ENCODE results near the gene RNF31.

The RNF31 gene

DNA sequence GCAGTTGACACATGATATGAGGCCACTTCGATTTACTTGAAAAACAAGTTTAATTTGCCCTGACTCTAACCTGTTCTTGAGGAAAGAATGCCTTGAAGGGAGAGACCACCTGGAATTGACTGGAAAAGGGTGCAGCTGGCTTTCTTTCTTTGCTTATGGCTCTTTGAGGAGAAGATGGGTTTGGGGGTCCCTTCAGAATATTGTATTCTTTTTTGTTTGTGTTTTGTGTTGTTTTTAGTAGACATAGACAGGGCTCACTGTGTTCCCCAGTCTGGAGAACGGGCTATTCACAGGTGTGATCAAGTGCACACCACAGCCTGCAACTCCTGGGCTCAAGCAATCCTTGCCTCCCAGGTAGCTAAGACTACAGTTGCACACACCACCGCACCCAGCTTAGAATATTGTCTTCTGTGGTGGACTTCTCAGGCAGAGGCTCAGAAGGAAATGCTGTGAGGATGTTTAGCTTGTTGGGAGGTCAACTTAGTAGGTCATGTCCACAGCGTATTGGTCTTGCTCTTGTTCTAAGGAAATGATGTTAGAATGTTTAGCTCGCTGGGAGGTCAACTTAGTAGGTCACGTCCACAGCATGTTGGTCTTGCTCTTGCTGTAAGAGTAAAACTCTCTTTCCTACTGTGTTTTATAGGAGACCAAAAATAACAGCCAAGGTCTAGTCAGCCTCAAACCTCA is 31.0 kb upstream of the RNF31 start:
- DNase-seq (ENCODE audit: low read depth): no peak

DNA sequence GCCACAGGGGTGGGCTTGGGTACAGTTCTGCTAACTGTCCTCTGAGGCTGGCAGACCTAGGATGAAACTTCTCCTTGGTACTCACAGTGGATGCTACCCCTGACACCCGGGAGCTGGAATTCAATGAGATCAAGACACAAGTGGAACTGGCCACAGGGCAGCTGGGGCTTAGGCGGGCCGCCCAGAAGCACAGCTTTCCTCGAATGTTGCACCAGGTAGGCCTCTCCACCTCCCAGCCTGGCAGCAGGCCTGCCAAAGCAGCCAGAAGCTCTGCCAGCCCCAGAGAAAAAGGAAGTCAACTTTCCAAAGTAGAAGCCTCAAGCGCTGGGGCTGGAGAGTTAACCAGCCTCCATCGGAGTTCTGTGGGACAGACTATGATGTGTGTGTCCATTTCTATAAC is 30.1 kb upstream of the RNF31 start:
- DNase-seq (ENCODE audit: low read depth): no peak

DNA sequence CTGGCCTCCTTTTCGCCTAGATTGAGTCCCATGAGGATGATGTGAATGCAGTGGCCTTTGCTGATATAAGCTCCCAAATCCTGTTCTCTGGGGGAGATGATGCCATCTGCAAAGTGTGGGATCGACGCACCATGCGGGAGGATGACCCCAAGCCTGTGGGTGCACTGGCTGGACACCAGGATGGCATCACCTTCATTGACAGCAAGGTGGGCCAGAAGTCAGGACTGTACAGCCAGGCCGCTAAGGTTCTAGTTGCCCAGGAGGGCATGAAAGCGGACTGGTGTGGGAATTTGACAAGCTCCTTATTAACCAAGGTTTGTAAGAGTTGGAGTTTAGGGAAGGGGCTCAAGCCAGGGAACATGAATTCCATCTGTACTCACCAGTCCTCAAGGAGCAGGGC is 27.6 kb upstream of the RNF31 start:
- DNase-seq (ENCODE audit: low read depth): no peak

DNA sequence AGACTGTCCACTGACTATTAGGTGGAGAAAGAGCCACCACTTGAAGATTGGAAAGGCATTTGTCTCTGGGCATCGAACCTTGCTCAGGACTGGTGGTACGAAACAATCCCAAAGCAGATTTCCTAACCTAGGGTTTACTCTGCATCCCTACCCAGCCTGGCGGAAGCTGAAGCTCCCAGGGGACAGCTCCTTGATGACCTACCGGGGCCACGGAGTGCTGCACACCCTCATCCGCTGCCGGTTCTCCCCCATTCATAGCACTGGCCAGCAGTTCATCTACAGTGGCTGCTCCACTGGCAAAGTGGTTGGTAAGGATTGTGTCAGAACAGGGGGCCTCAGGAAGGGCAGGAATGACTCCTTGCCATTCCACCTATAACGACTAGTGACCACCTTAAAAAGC is 26.1 kb upstream of the RNF31 start:
- no peak for DNase-seq (ENCODE audit: low read depth)

DNA sequence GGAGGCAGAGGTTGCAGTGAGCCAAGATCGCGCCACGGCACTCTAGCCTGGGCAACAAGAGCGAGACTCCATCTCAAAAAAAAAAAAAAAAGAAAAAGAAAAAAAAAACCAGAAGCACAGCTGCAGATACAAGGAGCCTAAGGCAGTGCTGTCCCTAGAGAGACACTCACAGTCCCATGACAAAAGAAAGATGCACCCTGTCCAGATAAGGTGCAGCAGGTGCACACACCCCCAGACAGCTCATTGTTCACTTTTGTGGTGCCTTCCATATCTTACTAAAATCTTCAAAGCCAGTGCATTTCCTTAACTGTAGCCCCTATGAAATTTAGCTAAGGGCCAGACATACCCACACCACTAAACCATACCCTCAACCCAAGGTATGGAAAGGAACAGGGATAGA is 24.9 kb upstream of the RNF31 start:
- DNase-seq (ENCODE audit: low read depth): no peak

DNA sequence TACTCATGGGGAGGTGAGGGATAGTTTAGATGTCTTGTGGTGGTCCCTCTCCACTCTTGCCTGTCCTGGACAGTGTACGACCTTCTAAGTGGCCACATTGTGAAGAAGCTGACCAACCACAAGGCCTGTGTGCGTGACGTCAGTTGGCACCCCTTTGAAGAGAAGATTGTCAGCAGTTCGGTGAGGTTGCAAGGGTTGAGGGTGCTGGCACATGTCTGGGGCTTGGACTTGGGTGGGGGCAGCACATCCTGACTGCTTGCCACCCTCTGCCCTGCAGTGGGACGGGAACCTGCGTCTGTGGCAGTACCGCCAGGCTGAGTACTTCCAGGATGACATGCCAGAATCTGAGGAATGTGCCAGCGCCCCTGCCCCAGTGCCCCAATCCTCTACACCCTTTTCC is 24.4 kb upstream of the RNF31 start:
- DNase-seq (ENCODE audit: low read depth): no peak

DNA sequence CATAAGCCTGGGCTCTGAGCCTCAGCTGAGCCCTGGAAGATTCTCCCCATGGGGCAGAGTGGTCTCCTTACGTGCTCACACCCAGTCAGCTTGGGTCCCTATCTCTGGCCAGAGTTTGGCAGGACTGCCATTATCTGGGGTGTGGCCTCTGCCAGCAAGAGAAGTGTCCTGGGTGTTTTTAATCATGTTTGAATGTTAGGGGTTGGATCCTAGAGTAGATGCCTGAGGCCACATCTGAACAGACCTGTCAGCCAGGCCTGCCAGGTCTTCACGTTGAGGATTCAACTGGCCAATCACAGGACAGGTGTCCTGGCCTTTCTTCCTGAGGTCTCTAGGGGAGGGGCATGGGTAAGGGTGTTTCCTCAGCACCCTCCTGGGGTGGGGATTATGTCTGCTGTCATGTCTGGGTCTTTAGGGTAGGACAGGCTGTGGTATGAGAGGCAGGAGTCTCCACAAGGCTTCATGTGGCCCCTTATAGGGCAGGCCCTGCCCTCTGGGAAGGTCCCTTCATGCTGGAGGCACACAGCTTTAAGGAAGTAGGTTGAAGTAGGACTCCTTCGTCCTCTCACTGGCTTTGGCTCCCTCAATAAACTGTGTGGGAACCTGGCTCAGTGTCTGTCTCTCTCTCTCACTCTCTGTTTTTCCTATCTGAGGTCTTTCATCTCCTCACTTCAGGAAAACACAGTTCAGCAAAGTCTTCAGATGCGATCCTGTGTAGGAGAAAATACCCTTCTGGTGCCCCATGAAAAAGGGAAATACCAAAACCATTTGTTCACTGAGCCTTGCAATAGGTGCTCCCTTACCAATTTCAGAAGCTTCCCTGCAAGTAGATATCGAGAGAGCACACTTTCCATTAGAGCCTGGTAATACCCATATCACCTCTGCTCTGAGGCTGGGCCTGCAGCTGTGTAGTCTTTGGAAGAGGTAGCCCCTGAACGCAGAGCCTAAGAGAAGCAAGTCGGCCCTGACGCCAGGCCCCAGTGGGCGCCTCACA is 23.6 kb upstream of the RNF31 start:
- DNase-seq (ENCODE audit: low read depth): no peak

DNA sequence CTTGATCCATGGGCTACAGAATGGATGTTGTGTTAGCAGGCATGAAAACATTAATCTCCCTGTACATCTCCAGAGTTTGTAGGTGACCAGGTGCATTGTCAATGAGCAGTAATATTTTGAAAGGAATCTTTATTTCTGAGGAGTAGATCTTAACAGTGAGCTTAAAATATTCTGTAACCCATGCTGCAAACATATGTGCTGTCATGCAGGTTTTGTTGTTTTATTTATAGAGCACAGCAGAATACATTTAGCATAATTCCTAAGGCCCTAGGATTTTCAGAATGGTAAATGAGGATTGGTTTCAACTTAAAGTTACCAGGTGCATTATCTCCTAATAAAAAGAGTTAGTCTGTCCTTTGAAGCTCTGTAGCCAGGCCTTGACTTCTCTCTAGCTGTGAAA is 20.4 kb upstream of the RNF31 start:
- DNase-seq (ENCODE audit: low read depth): no peak

DNA sequence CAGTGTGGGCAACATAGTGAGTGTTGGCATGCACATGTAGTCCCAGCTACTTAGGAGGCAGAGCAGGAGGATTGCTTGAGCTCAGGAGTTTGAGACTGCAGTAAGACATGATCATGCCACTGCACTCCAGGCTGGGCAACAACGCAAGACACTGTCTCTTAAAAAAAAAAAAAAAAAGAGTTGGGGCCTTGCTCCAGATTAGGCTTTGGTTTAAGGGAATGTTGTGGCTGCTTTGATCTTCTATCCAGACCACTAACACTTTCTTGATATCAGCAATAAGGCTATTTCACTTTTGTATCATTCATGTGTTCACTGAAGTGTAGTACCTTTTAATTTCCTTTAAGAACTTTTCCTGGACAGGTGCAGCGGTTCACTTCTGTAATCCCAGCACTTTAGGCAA is 19.6 kb upstream of the RNF31 start:
- no peak for DNase-seq (ENCODE audit: low read depth)

DNA sequence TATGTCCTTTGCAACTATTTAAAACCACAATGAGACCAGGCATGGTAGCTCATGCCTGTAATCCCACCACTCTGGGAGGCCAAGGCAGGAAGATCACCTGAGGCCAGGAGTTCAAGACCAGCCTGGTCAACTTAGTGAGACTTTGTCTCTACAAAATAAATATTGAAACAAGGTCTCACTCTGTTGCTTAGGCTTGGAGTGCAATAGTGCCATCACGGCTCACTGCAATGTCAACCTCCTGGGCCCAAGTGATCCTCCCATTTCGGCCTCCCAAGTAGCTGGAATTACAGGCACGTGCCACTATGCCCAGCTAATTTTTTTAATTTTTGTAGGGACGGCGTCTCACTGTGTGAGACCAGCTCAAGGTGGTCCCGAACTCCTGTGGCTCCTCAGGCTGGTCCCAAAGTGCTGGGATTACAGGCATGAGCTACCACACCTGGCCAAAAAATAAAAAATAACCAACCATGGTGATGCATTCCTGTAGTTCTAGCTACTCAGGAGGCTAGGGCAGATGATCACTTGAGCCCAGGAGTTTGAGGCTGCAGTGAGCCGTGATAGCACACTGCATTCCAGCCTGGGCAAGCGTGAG is 17.8 kb upstream of the RNF31 start:
- DNase-seq (ENCODE audit: low read depth): no peak

DNA sequence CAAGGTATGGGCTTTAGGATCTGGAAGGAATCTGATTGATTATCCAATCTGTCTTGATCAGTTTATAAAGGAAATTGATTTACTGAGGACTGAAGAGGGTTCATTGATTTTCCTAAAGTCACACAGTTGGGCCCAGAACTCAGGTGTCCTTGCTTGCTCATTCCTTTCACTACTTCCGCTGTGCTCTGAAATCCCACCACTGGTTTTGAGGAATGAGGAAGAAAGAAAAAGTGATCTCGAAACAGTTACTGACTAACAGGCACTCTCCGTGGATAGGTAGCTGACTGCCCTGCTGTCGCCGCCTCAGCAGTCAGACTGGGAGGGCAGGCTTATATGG is 16.9 kb upstream of the RNF31 start, which contains the start of gene FITM1:
Gene FITM1, plus strand, starts transcription at position 280 of the 337 bp plus-strand sequence. CDS start 905 bp downstream, outside the sequence.
- DNase-seq (ENCODE audit: low read depth): no peak

DNA sequence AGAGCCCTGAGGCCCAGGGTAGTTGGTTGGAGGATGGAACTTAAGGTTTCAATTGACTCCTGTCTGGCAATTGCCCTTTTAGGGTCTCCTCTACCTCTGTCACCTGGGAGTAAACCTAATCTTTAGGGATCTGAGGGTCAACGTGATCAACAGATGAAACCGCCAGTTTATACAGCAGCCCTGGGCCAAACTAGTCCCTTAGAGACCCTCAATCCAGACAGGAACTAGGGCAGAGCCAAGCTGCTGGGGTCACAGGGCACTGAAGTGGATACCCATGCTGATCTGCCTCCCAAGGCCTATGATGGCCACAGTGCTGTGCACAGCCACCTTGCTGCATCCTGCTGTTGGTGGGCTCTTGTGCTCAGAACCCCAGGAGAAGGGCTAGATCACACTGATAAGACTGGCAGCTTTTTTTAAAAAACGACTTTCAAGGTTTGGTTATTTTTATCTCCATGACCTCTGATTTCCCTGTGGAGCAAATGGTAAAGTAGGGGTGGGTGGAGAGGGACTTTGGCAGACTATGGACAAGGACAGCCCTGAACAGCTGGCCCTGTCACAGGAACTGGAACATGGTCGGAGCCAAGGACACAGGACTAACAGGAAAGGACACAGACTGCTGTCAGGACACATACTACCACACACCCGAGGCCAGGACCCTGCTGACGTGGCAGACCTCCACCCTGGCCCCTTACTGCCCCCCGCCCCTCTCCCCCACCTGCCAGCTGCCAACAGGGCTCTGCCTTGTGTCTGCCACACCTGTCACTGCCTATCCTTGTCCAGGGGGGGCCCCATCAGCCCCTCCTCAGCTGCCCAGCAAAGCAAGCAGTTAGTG is 16.4 kb upstream of the RNF31 start:
- no peak for DNase-seq (ENCODE audit: low read depth)

DNA sequence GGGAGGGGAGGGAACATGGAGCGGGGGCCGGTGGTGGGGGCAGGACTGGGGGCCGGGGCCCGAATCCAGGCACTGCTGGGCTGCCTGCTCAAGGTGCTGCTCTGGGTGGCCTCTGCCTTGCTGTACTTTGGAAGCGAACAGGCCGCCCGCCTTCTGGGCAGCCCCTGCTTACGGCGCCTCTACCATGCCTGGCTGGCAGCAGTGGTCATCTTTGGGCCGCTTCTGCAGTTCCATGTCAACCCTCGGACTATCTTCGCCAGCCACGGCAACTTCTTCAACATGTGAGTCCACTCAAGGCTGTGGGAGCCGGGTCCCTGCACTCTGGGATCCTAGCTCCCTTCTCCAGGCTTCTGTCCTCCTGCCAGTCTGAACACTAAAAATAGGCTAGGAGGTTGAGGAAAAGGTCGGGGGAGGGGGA is 15.7 kb upstream of the RNF31 start:
- DNase-seq (ENCODE audit: low read depth): no peak

DNA sequence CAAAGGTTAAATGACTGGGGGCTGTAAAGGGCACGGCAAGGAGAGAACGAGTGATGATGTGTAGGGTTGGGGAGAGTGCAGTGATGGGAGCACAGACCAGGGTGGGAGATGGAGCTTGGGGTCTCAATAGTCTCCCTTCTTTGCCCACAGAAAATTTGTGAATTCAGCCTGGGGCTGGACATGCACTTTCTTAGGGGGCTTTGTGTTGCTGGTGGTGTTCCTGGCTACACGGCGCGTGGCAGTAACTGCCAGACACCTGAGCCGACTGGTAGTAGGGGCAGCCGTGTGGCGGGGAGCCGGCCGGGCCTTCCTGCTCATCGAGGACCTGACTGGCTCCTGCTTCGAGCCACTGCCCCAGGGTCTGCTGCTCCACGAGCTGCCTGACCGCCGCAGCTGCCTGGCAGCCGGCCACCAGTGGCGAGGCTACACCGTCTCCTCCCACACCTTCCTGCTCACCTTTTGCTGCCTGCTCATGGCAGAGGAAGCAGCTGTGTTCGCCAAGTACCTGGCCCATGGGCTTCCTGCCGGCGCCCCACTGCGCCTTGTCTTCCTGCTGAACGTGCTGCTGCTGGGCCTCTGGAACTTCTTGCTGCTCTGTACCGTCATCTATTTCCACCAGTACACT is 15.1 kb upstream of the RNF31 start:
- DNase-seq (ENCODE audit: low read depth): no peak

DNA sequence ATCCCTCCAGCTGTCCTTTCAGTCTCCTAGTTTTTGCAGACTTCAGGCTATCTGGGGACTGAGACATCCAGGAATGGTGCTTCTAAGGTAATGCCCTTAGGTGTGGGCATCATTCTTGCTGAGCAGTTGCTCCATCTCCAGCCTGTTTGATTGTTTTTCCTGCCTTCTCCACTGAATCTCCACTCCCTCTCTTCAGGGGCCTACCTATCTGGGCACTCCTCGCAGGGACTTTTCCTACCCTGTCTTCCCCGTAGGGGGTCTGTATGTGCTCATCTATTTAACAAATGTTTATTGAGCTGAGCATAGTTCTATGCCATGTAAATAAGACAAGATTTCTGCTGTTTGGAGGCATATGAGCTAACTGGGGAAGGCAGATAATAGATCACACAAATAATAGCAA is 14.3 kb upstream of the RNF31 start:
- DNase-seq (ENCODE audit: low read depth): no peak

DNA sequence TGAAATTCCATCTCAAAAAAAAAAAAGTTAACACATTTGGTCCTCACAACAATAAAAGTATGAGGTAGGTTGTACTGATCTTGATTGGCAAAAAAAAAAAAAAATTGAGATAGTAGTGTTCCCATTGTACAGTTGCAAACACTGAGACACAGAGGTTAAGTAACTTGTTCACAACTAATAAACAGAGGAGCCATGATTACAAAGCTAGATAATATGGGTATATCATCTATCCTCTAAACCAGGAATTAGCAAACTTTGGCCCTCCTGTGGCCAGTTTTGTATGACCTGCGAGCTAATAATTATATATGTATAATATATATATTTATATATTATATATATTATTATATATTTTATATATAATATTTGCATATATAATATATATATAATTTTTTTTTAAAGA is 13.6 kb upstream of the RNF31 start:
- DNase-seq (ENCODE audit: low read depth): no peak

DNA sequence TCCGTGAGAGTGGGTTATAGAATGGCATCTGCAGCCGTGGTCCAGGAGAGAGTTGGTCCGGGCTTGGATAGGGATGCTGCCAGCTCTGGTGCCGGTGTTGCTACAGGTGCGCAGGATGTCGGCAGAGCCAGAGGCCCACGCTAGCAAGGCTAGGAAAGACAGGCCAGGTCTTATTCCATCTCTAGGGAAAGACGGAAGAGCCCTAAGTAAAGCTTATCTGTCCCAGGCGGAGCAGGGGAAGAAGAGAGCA is 11.8 kb upstream of the RNF31 start:
- no peak for DNase-seq (ENCODE audit: low read depth)

DNA sequence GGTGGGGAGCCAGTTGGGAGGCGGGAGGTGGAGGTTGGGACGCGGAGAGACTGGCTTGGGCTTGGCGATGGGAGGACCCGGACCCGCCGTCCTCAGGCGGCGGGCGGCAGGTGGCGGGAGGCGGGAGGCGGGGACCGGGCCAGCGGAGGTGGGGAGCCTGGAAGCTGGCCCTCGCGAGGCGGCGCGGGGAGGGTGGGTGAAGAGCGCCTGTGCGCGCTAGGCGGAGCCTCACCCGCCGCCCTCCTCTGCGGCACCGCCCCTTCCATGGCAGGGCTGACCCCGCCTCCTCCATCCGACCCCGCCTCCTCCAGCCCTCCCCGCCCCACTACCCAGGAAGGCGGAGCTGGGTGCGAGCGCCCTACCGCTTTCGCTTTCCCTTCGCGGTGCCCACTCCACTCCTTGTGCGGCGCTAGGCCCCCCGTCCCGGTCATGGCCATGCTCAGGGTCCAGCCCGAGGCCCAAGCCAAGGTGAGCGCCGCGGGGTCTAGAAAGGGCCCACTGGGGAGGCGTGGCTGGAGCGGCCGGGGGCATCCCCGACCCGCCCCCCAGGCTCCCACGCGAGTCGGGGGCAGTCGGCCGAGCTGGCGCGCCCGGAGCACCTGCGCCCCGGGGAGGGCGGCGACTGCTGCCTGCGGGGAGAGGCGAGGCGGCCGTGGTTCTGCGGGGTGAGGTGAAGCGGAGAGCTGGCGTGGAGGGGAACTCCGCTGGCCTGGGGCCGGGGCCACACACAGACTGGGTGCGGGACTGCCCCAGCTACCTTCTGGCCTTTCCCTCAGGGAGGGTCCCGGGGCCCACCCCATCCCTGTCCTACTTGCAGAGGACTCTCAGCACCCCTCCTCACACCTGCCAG is 11.2 kb upstream of the RNF31 start, which contains the start of gene PSME1:
Gene PSME1, plus strand, starts transcription at position 361 of the 850 bp plus-strand sequence. Its CDS starts 69 bp downstream, at position 430.
- DNase-seq (ENCODE audit: low read depth): peak; percentile 90

DNA sequence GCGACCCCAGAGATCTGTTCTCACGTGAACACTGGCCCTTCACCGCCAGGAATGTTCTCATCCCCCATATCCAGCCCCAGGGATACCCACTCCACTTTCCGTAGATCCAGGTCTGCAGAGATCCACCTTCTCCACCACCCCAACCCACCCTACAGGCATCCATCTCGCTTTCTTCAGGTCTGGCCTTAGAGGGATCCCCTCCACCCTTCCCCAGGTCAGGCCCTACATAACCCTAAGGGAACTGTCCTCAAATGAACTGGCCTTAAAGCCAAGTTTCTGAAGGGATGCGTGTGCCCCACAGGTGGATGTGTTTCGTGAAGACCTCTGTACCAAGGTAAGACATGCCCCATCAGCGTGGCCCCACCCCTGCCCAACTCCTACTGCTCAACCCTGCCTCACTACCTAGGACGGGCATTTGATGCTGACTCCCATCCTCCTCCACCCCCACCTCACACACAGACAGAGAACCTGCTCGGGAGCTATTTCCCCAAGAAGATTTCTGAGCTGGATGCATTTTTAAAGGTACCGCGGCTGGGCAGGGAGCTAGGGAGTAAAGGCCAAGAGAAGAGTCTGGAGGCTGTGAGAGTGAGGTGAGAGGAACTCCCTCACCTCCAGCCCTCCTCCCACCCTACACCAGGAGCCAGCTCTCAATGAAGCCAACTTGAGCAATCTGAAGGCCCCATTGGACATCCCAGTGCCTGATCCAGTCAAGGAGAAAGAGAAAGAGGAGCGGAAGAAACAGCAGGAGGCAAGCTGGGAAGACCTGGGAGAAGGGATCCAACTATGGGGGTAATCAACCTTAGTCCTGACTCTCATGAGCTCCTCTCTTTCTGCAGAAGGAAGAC is 10.4 kb upstream of the RNF31 start:
- DNase-seq (ENCODE audit: low read depth): peak; percentile 3
